ENCODE data around the gene ZNF277.
"Not testable (repeated sequence)": the region's sequence is repeated elsewhere in the genome, so short reads cannot be mapped to it uniquely, and the experiment has no call there.

Gene ZNF277

DNA sequence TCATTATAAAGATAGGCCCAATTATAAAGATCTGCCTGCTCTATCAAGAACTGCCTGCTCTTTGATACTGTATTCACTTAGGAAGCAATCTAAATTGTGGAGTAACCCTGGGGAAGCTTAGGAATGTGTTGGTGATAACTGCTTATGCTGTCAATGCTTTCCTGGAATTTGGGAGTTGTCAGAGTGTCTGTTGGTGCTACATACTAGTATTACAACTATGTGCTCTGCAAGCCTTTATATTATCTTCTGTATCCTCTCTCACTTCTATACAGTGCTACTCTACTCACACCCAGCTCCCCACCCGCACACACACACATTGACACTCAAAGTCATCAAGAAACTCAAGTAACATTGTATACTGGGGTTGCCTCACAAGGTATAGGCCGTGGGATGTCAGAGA lies 6.1 kb downstream of the ZNF277 start:
- DNase-seq, result no peak

DNA sequence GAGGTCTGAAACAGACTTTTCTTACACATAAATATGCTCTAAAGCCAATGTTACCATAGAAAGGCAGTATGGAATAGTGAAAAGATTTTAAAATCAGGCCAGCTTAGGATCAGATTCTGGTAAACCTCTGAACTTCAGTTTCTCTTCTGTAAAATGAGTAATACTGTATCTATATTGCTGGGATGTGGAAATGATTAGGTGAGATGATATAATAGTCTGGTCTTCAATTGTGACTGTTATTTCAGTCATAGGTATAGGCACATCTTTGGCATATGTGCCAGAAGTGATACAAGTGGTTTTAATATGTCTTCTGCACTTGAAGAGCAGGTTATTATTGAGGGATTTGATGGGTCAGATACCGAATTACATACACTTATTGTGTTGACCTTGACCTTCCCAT lies 7.2 kb downstream of the ZNF277 start:
- no peak for DNase-seq

DNA sequence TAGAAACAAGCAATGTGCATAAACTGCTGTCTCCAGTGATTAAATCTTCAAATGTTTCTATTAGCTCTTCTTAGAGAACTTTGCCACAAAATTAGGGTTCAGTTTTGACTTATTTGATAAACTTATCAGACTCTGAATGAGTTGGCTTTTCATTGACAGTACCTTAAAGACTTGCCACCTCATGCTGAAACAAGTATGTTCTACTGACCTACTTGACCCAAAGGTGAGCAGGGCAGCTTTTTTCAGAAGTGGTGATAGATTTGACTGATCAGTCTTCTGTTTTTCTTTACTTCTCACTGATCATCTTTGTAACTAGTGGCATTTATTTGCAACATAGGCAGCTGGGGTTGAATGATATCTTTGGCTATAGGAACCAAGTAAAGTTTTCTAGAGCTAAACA lies 7.8 kb downstream of the ZNF277 start:
- no peak for DNase-seq

DNA sequence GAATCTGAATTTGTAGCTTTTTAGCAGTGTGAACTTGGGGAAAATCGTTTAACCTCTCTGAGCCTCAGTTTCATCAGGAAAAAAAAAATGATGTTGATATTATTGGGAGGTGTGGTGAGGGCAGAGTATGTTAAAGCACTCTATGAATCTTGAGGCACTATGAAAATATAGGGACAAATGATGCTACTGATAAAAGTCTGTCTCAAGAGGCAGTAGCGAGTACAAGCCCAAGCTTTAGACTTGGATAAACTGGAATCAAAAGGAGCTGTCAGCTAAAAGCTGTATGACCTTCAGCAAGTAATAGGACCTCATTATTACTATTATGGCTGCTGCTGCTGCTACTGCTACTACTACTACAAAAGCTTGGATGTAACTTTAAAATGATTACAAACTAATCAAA lies 8.4 kb downstream of the ZNF277 start:
- no peak for DNase-seq

DNA sequence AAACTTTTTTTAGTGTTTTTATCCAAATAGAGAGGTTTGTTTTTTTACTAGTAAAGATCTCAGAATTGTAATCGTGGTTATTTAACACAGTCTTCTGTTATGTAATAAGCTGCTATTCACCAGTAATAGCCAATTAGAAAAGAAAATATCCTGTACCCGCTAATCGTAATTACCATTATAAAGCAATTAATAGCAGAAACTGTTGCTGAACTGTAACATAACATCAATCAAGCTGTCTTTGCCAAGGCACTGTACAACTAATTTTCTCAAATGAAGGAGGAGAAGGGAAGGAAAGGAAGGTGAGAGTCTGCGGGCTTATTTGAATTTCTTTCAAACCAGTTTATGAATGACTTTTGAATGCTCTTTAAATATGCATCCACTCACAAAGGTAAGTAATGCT lies 9.3 kb downstream of the ZNF277 start:
- DNase-seq, result no peak

DNA sequence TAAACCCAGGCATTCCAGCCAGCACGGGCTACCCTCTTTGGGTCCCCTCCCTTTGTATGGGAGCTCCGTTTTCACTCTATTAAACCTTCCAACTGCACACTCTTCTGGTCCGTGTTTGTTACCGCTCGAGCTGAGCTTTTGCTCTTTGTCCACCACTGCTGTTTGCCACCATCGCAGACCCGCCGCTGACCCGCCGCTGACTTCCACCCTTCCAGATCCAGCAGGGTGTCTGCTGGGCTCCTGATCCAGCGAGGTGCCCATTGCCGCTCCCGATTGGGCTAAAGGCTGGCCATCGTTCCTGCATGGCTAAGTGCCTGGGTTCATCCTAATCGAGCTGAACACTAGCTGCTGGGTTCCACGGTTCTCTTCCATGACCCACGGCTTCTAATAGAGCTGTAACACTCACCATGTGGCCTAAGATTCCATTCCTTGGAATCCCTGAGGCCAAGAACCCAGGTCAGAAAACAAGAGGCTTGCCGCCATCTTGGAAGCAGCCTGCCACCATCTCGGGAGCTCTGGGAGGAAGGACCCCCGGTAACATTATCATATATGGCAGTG lies 14.5 kb downstream of the ZNF277 start:
- no peak for DNase-seq

DNA sequence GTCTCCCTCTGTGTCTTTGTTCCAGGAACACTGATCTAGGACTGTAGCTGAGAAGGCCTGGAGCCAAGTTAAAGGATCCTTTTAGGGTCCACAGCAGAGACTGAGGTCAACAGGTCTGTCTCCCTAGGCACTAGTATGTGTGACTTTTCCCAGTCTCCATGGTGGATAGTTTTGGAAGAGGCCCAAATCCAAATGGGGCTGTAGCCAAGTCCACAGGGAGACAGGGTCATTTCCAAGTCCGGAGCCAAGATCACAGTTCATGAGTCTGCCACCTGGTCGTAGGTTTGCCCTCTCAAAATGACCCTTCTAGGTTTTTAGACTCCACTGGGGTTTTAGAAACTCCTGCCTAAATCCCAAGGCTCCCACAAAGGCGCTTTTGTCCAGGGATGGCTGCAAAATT lies 16.8 kb downstream of the ZNF277 start:
- DNase-seq, result no peak

DNA sequence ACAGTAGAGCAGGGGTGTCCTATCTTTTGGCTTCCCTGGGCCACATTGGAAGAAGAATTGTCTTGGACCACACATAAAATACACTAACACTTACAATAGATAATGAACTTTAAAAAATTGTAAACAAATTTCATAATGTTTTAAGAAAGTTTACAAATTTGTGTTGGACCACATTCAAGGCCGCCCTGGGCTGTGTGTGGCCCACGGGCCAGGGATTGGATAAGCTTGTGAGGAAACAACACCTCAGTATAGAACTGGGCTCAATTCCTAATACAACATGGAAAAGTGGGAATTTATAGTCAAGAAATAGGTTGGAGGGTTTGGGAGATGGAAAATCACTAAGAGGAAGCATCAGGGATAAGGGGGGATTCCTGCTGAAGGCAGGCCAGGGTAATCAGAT lies 17.7 kb downstream of the ZNF277 start:
- no peak for DNase-seq

DNA sequence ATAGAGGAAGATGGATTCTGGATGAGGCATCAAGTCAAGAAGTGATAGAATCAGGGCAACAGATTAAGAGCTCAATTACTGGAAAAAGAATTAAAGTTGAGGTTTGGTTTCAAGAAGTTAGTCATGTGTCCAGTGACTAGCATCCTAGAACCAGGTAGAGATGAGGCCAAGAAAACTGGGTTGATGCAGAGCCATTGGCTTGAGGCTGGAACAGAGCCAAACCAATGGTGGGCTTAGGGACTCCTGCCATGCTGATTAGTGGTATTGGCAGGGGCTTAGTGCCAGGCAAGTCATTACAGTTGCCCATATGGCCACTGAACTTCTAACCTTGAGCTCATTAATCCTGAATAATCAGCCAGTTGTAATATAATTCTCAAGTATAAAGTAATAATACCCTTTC lies 18.5 kb downstream of the ZNF277 start:
- DNase-seq, result no peak

DNA sequence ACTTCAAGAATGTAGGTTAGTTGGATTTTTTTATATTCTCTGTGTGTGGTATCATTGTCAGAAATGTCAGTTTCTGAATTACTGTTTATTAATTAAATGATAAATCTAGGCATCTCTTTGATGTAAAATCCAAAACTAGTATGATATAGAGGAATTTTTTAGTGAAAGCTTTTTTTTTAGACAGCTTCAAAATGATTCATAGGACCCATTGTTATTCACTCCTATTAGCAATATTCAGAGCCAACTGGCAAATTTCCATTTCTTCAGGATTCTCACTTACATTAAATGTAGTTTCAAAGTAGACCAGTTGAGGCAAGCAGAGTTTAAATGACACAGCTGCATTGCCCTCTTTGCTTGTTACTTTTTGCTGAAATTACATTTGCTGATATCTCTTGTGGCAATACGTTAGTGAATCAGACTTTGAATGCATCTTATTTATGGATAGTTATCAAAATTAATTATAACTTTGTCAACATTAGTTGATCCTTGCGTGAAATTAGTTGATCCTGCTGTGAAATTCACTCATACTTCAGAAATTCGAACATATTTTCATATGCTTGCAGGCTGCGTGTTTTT lies 20.3 kb downstream of the ZNF277 start:
- DNase-seq, result no peak

DNA sequence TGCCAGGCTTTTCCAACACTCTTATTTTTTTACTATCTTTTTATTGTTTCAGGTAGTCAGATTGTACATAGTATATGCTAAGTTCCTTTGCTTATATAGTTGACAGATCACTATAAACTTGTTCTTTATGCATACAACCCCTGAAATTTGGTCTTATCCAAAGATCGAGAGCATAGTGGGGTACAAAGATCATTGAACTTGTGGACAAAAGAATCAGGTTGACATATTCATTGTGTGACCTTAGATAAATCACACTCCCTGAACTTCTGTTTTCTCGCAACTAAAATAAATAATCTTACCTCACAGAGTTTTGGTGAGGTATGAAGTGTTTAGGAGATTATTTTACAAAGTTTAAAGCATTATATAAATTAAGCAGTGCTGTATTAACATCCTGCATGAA lies 22.1 kb downstream of the ZNF277 start:
- no peak for DNase-seq

DNA sequence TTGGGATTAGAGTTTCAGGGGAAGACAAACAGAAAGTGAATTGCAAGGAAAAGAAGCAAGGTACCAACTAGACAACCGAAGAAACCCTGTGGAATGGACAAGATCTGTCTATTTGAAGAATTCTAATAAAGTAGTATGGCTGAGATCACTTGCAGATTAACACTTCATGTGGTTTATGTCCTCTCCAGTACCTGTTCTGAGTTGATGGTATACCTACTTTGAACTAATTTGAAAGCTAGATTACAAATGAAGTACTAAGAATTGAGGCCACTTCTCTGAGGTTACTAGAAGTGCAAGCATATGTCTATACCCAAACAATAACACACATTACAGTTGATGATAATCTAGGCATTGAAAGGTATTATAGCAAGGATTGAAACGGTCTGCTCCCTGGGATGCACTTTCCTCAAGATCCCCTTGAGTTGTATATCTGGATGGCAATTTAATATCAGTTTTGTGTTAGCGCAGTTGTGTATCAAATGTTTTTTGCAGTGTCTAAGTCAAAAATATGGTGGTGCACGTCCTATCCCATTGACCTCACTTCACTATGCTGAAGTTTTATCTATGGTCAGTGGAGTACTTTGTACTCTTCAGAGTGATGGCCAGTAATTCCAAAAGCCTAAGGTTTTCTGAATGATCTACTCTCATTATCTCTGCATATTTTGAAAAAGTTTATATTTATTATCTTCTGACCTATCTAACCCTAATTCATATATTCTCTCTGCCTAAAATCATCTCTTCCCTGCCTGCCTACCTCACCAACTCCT lies 25.9 kb downstream of the ZNF277 start:
- no peak for DNase-seq

DNA sequence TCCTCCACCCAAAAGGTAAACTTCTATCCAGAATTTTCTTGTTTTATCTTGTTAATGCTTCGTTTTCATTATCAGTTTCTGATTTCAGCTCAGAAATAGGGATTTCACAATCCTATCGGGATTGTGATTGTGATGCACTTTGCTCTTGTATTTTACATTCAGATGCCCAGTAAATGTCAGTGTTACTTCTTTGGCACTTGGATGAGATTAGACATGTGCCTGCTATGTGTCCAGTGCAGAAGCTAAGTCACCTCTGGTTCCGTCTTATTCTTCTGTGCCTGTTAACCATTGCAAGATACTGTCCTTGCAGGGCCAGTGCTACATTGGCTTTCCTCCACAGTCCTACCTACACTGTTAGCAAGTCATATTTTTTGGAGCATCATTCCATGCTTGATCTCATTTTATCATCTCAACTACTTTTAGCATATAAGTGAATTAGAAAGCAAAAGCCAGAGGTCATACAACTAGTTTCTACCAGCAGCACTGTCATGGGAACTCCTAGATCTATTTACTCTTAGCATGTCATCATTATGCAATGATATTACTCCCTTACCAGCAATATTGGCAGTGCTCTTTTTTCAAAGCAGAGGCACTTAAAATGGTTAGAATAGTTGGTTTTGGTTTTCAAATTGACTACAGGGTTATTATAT lies 26.7 kb downstream of the ZNF277 start:
- no peak for DNase-seq

DNA sequence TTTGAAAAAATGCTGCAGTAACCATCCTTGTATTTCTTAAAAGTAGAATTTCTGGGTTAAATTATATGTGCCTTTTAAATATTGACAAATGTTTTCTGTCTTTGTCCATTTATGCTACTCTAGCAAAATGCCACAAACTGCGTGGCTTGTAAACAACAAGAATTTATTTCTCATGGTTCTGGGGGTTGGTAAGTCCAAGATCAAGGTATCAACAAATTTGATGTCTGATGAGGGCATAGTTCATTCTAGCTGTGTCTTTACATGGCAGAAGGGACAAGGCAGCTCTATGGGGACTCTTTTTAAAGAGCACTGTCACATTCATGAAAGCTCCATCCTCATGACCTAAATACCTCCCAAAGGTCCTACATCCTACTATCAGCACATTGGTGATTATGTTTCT lies 27.7 kb downstream of the ZNF277 start:
- no peak for DNase-seq

DNA sequence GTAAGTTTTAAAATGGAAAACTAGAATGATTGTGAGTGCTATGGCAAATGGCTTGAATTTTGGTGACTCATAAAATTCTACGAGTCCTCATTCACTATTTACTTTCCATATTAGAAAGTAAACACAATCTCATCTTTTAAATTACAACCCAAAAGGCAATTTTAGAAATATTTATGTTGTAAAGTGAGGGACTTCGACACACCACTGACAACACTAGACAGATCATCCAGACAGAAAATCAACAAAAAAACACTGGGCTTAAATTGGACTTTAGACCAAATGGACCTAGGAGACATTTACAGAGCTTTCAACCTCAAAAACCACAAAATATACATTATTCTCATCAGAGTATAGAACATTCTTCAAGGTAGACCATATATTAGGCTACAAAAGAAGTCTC lies 30.1 kb downstream of the ZNF277 start:
- no peak for DNase-seq

DNA sequence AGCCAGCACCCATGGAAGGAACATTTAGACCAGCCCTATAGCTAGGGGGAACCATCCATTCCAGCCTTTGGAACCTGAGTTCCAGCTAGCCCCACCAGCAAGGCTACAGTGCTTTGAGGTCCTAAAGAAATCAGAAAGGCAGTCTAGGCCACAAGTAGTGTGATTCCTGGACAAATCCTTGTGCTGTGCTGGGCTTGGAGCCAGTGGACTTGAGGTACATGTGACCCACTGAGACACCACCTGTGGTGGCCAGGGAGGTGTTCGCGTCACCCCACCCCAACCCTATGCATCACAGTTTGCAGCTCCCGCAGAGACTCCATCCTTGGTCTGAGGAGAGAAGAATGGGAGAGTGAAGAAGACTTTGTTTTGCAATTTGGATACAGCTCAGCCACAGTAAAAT lies 31.8 kb downstream of the ZNF277 start:
- no peak for DNase-seq

DNA sequence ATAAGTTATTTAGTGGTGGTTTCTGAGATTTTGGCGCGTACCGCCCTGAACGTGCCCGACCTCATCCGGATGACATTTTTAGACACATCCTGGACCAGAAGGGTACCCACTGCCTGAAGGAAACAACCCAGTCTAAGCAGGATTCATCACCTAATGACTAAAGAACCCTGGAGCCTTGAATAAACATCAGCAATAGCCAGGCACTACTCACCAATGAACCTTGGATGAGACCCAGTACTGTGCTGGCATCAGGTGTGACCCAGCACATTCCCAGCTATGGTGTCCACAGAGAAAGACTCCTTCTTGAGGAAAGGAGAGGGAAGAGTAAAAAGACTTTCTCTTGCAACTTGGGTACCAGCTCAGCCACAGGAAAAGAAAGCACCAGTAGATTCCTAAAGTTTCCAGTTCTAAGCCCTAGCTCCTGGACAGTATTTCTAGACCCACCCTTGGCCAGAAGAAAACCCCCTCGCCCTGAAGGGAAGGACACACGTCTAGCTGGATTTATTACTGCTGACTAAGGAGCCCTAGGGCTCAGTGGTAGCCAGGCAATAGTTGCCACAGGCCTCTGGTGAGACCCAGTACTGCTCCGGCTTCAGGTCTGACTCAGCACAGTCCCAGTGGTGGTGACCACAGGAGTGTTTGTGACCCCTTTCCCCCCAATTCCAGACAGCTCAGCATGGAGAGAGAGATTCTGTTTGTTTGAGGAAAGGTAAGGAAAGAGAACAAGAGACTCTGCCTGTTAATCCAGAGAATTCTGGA lies 32.5 kb downstream of the ZNF277 start:
- DNase-seq, result no peak

DNA sequence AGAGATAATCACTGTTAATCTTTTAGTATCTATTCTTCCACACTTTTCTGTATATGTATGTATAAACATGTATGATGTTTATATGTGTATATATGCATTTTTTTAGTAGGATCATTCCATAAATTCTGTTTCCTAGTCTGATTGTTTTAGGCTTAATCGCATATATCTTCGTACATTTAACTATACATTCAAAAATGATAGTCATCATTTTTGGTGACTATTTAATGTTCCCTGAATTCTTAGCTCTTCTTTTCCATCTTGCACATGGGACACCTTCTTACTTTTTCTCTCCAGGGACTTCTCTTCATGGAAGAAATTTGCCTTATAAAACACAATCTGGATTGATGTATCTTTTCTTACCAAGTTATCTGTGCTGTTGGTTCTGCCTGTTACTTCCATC lies 42.1 kb downstream of the ZNF277 start:
- no peak for DNase-seq

DNA sequence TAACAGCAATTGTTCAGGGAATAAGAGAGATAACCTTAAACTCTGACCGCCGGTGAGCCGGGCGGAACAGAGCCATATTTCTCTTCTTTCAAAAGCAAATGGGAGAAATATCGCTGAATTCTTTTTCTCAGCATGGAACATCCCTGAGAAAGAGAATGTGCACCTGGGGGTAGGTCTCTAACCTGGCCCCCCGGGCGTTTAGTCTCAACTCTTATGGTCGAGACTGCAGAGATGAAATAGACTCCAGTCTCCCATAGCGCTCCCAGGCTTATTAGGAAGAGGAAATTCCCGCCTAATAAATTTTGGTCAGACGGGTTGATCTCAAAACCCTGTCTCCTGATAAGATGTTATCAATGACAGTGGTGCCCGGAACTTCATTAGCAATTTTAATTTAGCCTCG lies 43.5 kb downstream of the ZNF277 start:
- not testable (repeated sequence) for DNase-seq

DNA sequence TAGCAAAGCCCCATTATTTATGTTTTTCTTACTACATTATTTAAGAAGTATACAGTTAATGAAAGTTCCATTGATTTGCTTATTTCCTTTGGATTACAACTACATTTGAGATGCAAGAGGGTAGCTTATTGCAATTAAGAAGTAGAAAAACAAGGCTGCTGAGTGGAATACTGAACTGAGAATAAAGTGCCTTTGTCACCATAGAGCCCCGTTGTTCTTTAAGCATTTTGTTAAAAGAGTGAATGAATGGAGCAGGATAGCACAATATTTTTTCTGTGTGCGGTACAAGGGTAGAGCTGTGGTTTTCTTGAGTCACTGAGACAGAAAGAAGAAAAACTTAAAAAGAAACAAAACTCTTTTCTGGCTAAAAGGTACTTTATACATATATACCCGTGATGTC lies 45.6 kb downstream of the ZNF277 start:
- no peak for DNase-seq

DNA sequence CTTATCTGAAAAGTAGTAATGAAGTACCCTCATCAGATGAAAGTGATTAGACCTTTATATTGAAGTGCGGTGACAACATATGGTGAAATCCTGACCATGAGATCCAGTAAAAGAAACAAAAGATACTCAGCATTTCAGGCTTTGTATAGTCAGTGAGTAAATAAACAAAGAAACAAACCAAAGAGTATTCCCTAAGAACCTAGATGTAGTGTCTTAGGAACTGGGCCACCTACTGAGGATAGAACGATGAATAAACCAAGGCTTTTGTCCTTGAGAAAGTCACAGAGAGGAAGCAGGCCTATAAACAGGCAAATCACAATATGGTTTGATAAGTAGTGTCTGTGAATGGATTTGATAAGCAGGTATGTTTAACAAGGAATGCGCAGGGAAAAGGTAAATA lies 46.2 kb downstream of the ZNF277 start:
- no peak for DNase-seq

DNA sequence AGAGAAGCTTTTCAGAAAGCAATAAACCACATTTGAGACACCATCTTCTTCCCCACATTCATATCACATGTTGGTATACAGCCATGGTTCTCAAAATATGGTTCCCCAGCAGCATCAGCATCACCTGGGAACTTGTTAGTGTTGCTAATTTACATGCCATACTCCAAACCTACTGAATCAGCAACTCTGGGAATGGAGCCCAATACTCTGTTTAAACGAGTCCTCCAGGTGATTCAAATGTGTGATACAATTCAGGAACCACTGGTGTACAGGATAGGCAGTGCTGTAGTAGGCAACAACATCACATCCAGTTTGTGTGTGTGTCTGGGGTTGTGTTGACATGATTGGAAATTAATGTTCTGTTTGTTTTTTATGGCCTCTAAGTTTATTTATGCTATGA lies 47.7 kb downstream of the ZNF277 start:
- DNase-seq, result no peak

DNA sequence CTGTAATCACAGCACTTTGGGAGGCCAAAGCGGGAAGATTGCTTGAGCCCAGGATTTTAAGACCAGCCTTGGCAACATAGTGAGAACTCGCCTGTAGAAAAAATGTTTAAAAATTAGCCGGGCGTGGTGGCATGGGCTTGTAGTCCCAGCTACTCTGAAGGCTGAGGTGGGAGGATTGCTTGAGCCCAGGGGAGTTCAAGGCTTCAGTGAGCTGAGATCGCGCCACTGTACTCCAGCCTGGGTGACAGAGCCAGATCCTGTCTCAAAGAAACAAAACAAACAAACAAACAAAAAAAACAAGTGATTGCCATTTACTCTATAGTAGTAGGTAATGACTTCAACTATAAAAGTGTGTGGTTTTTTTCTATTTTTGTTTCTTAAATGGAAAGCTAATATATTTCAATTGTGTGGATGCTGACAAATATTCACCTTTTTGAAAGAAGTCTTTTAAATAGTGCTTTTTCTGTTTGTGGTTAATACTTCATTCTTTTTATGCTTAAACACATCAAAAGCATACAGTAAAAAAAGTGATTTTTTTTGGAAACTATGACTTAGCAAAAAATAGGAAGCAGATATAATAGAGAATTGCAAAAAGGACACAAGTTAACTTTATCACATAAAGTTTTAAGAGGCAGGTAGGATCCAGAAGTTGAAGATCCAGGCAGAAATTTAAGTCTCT lies 48.4 kb downstream of the ZNF277 start:
- DNase-seq, result no peak
